NCI-H226 (cell line): Measurements from ENCODE around the gene NAALAD2.
"Not testable (repeated sequence)": the region's sequence is repeated elsewhere in the genome, so short reads cannot be mapped to it uniquely, and the experiment has no call there.

Source experiments
- DNase-seq: peaks from one replicate; pipeline ENCODE4 v3.0.0-alpha.2; 2015

NAALAD2 gene

DNA sequence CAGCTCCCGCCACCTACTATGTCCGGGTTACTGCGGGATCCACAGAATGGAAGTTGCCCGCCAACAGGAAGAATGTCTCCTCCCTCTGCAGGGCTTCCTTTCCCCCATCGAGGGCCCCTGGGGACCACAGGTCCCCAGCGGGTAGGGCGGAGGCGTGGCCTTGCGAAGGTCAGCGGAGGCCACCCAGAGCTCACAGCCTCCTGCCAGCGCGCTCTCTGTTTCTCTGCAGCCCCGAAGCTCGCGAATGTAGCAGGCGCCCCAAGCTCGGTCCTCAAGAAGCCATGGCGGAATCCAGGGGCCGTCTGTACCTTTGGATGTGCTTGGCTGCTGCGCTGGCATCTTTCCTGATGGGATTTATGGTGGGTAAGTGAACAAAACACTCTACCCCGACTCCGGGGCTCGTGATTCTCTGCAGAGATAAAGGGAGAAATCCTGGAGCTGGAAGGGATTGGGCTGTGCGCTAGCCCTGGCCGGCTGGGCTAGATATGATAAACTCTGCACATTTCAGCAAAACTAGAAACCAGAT is at the start of gene NAALAD2:
Gene NAALAD2, plus strand, starts transcription at position 186 of the 526 bp plus-strand sequence. Its CDS starts 96 bp downstream, at position 282.
- no peak for DNase-seq

DNA sequence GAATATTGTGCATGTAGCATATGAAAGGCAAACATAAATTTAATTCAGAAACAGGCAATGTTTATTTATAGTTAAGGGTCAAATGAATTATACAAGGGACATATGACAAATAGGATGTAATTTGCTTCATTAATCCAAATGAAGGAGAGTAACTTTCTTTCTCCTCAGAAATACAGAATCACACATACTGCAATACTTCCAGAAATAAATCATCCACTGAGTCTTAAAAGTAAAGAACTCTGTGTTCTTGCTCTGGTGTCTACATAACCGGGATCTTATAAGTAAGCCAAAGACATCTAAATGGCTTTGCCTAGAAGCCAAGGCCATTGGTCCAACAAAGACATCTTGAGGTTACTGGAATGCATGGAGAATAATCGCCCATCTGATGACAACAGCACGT is 48.8 kb upstream of the NAALAD2 start, which contains the start of gene UBTFL1:
Gene UBTFL1, plus strand, starts transcription at position 301 of the 400 bp plus-strand sequence. Its CDS starts 0 bp downstream, at position 301.
- not testable (repeated sequence) for DNase-seq

DNA sequence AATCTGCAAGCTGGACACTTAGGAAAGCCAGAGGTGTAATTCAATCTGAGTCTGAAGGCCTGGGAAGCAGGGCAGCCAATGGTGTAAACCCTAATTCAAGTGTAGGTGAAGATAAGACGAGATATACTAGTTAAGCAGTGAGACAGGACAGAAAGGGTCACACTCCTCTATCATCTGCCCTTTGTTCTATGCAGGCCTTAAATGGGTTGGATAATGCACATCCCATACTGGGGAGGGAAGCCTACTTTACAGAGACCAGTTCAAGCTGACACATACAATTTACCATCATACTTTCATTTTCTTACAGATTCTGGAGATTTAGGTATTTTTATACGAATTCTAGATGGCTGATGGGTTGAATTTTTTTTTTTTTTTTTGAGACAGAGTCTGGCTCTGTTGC is 45.7 kb upstream of the NAALAD2 start:
- DNase-seq, result not testable (repeated sequence)

DNA sequence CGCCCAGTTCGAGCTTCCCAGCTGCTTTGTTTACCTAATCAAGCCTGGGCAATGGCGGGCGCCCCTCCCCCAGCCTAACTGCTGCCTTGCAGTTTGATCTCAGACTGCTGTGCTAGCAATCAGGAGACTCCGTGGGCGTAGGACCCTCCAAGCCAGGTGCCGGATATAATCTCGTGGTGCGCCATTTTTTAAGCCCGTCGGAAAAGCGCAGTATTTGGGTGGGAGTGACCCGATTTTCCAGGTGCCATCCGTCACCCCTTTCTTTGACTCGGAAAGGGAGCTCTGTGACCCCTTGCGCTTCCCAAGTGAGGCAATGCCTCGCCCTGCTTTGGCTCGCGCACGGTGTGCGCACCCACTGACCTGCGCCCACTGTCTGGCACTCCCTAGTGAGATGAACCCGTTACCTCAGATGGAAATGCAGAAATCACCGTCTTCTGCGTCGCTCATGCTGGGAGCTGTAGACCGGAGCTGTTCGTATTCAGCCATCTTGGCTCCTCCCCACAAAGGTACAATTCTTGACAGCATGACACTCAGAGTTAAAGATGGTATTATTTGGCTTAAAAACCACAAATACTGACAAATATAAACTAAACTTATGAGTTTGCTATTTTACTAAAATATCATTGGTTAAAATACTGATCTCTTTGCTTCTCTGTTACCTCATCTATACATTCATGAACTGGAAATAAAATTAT is 39.1 kb upstream of the NAALAD2 start:
- DNase-seq, result not testable (repeated sequence)

DNA sequence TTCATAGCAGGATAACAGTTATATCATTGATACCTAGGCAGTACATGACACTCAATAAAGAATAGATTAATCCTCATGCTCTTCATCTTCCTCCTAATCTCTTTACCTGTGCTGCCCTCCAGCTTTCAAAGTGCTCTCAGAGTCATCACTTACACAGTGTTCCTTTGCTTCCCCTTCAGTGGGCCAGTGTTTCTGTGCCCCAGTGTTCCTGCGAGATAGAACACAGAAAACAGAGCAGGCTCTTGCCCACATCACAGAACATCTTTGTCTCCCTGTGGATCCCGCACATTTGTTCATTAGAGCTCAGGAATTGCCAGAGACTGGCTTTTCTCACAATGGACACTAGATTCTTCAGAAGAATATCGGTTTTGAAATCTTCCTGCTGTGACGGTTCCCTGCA is 36.2 kb upstream of the NAALAD2 start:
- not testable (repeated sequence) for DNase-seq

DNA sequence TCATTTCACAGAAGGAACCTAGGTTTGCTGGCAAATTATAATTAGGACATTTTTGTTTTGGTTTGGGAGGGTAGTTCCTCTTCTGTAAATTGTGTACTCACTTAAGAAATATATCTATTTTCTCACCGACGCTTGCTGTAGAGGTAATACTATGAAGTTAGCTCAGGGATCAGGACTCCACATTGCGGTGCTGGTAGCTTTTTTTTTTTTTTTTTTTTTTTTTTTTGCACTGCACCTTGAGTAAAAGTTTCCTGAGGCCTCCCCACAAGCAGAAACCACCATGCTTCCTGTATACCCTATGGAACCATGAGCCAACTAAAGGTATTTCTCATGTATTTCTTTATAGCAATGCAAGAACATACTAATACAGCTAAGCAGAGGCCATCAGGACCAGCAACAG is 34.0 kb upstream of the NAALAD2 start:
- no peak for DNase-seq

DNA sequence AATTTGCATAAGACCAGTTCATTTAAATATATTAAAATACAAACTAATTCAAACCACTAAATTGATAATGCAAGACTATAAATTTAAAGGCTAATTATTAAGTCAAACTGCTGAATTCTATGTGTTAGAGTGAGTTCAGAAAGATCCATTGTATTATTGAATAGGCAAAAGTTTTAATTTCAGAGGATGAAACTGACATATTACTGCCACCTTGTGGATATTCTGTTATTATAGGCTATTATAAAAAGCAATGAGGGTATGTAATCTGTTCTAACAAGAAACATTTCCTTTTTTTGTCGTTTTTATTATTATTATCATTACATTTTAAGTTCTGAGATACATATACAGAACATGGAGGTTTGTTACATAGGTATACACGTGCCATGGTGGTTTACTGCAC is 20.9 kb upstream of the NAALAD2 start:
- no peak for DNase-seq

DNA sequence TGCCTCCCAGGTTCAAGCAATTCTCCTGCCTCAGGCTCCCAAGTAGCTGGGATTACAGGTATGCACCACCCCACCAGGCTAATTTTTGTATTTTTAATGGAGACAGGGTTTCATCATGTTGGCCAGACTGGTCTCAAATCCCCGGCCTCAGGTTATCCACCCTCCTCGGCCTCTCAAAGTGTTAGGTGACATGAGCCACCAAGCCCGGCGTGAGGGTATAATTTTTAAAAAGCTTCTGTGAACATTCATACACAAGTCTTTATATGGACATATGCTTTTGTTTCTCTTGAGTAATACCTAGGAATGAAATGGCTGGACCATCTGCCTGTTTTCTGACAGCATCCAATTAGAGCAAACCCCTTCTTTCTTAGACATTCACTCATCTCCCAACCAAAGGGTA is 14.3 kb upstream of the NAALAD2 start:
- no peak for DNase-seq

DNA sequence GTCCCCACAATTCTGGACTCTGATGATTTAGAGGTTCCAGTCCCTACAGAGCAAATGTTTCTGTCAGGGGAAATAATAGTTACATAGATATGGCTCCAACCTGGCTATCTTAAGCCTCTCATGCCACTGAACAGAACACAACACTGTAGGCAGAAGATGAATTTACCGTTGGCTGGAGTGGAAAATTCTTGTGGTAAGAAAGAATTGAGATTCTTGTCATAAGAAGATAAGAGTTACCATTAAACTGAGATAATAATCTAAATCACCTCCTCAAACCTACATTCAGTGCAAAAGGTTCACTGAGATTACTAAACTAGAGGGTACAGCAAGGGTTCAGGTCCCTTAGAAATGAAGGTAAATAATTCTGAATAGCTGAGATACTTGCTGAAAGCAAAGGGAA is 10.1 kb upstream of the NAALAD2 start:
- no peak for DNase-seq

DNA sequence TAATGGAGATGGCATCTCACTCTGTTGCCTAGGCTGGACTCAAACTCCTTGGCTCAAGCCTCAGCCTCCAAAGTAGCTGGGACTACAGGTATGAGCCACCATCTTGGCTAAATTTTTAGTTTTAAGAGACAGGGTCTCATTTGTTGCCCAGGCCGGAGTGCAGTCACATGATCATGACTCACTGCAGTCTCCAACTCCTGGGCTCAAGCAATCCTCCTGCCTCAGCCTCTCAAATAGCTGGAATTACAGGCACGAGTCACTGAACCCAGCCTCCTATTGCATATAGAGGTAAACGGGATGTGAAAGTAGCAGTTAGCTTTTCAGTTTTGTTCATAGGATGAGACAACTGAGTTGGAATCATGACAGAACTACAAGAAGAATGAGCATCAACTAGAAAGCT is 9.5 kb upstream of the NAALAD2 start:
- DNase-seq, result peak; percentile 1

DNA sequence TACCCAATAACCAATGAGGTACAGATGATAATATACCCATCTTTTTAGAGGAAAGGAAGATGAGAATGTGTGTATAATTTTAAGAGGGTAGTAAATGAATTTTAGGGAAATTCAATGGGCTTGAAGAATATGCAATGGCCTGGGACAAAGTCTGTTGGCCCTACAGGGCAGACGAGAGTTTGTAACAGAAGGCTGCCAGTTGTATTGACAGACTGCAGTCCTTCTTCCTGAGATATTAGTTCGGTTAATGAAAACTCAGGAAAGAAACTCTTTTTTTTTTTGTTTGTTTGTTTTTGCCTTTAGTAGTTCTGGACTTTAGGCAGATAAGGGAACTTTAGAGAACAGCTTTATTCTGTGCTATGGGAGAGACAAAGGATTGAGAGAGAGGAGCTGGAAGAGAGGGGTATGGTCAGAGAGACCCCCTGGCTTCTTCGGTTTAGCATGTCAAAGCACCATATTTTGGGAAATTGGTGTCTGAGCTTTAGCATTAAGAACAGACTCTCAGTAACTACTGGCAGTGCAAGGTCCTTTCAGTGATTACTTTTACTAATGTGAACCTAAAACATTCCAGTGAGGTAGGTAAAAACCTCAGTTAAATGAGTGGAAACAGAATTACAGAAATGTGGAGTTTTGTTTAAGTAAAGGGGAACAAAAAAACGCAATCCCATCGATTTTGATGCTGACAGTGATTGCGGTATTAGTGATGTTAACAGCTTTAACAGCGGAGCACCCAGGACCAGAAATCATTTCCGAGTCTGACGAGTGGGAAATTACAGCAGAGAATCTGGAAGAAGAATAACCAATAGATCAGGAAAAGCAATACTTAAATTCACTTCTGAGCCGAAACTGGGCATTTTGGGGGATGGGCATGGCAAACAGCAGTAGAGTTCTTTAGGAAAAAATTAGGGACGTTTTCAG is 644 bp upstream of the NAALAD2 start:
- no peak for DNase-seq

DNA sequence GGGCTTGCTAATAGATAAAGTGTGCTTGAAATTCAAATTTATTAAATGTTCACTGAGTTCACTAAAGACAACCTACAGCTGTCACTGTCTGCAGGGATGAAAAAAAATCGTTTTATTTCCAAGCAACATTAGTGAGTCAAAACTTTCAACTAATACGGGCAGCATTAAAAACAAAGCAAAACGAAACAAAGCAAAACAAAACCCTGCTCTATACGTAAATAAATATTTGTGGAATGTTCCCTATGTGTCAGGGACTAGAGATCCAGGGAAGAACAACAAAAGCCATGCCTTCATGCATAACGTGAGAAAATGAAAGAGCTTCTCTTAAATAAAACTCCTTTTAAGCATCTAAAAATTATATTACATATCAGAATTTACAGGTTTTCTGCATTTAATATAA is 553 bp downstream of the NAALAD2 start:
- no peak for DNase-seq

DNA sequence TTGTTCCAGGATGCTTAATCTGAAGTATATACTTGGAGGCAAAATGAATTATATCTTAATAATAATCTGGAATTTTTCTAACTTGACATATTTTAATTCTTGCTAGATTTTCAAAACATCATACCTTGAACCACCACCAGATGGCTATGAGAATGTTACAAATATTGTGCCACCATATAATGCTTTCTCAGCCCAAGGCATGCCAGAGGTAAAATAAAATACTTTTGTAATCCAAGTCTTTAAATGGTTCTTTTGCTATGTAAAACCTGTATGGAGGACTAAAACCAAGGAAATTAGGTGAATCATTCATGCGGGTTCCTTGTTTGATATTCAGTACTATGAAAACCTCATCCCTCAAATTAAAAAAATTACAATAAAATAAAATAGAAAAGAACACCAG is 14.4 kb downstream of the NAALAD2 start:
- no peak for DNase-seq

DNA sequence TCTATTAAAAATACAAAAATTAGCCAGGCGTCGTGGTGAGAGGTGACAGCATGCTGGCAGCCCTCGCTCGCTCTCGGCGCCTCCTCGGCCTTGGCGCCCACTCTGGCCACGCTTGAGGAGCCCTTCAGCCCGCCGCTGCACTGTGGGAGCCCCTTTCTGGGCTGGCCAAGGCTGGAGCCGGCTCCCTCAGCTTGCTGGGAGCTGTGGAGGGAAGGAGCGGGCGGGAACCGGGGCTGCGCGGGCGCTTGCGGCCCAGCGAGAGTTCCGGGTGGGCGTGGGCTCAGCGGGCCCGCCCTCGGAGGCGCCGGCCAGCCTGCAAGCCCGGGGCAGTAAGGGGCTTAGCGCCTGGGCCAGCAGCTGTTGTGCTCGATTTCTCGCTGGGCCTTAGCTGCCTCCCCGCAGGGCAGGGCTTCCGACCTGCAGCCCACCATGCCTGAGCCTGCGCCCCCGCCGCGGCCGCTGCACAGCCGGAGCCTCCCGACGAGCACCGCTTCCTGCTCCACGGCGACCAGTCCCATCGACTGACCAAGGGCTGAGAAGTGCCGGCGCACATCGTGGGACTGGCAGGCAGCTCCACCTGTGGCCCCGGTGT is 32.6 kb downstream of the NAALAD2 start:
- not testable (repeated sequence) for DNase-seq

DNA sequence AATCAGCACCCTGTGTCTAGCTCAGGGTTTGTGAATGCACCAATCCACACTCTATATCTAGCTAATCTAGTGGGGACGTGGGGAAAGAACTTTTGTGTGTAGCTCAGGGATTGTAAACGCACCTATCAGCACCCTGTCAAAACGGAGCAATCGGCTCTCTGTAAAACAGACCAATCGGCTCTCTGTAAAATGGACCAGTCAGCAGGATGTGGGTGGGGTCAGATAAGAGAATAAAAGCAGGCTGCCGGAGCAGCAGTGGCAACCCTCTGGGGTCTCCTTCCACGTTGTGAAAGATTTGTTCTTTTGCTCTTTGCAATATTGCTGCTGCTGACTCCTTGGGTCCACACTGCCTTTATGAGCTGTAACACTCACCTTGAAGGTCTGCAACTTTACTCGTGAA is 33.2 kb downstream of the NAALAD2 start:
- DNase-seq, result not testable (repeated sequence)

DNA sequence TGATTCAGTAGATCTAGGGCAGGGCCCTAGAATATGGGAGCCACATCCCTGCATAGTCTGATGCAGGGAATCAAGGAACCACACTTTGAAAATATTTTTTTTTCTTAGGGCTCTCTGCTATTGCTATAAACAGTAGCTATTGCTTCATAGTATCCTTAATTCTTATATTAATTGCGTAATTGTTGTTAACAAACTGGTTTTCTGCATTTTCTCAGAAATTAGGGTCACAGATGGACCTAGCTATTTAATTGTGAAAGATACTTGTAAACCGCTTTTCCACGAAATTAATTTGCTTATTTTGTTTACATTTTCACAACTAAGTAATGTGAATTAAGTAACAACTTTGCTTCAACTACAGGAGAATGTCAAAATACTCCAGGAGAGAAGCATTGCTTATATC is 34.1 kb downstream of the NAALAD2 start:
- no peak for DNase-seq

DNA sequence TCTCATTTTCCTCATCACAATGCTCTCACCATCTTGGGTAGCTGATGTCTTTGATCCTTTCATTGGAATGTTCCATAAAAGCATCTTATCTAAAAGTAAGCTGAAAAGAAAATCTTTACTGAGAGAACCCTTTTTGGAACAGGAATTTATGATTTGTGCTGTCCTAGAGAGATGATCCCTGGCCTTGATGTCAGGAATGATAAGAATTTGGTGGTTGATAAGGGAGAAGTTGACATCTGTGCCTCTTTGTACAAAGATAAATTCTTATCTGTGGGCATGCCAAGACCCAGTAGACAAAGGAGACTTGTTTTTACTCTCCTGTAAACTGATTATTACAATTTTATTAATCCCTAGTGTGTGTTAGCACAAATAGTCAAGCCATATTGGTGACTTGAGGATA is 36.9 kb downstream of the NAALAD2 start:
- DNase-seq, result no peak

DNA sequence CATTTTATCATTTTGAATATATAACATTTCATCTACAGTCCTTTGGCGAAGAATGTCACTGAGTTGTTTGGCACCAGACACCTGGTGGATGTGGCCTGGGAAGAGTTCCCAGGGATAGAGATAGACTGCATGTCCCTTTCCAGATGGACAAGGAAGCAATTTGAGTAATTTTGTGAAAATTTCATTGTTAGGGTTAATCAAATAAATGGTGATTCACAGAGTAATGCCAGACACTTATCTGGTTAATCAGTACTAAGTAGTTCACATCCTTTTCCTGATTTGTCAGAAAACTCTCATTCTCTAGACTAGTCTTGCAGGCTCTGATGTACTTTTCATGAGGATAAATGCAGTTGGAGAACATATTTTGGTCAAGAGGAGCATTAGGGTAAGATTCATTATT is 41.6 kb downstream of the NAALAD2 start:
- DNase-seq, result no peak

DNA sequence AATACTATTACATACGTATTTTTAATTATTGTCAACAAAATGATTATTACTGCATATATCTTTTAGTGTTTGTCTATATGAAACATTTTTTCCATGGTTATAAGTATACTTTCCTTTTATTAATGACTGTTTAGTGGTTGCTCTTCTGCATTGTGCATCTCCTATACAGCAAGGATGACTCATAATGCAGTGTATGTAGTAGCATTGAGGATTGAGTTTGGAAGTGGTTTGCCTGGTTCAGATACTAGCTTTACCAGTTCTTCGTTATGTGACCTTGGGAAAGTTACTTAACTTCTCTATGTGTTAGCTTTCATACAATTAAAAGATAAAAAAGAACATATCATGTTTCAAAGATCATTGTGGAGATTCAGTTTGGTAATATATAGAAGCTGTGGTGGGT is 44.3 kb downstream of the NAALAD2 start:
- DNase-seq, result no peak

DNA sequence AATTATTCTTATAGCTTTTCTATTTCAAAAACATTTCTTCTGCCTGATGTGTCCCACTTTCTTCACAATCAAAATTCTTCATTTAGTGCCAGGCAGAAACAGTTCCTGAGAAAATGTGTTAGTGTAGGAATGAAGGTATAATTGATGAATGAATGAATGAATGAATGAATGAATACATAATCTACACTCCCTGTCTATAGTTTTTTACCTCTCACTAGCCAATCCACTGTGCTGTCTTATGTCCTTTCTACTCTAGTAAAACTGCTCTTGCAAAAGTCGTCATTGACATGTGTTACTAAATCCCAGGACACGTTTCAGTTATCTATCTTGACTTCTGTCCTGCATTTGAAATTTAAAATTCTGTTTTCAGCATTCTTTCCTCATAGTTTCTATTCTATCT is 45.5 kb downstream of the NAALAD2 start:
- no peak for DNase-seq

DNA sequence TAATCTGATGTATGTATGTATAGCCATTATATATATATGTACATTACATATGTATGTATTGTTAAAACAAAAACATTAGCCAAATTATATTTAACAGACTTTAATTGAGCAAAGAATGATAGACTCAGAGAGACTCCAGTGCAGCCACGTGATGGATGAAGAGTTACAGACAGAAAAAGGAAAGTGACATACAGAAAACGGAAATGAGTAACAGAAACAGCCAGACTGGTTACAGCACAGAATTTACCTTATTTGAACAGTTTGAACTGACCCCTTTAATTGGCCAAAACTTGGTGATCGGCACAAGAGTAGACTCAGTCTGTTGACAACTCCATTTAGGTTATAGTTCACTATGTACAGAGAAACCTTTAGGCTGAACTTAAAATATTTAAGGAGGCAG is 53.4 kb downstream of the NAALAD2 start:
- DNase-seq, result no peak

DNA sequence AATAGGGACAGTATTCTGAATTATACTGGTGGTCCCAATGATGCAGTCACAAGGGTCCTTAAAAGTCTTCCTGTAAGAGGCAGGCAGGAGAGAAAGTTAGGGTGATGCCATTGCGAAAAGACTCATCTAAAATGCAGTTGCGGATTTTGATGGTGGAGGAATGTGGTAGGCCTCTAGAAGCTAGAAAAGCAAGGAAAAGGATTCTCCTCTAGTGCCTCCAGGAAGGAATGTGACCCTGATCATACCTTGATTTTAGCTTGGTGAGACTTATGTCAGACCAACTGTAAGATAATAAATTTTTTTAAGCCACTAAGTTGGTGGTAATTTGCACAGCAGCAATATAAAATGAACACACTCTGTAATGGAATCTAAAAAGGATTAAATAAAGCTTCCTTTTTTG is 54.5 kb downstream of the NAALAD2 start:
- DNase-seq, result no peak

DNA sequence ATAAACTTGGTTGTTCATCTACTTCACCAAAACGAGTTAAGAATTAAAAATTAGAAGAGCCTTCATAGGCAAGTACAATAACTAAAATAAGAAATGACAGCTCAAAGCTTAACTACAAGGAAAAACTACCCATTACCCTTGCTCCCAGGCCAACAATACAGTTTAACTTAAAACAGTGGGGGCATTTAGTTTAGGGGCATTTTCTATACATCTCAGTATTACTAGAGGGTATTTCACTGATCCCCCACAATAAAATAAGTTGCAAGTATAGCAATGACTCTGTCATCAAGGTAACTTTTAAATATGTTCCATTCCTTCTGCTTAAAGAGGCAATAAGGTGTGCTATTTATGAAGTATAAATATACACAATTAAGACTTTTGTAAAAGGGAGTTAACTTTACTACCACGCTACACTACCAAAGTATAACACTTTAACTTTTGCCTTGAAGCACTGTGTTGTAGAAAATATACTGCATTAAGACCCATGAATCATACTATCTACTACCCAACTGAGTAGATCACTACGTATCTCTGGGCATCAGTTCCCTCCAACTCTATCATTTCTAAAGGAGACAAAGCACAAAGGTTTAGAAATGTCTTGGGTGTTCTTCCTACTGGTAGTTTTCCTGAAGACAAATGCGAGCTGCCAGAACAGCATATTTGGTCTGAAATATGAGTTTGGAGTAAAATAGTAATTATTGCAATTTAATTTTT is 58.6 kb downstream of the NAALAD2 start:
- no peak for DNase-seq
